Subcutaneous abdominal adipose tissue (tissue), 5 donors: ENCODE data around the gene CYTH3.
"Not testable (repeated sequence)": the region's sequence is repeated elsewhere in the genome, so short reads cannot be mapped to it uniquely, and the experiment has no call there.

ENCODE experiments used
- H3K27ac ChIP-seq: one replicate; pipeline ENCODE4 v1.7.0; 2013; ENCODE audit warnings: low read depth, mild to moderate bottlenecking, inconsistent platforms, low read length, moderate library complexity
- H3K27me3 ChIP-seq, 5 donors: one replicate each; pipeline ENCODE4 v1.7.0; 2013; ENCODE audit warnings: low read length in 5 of 5, inconsistent platforms in 1 of 5; ENCODE audit not compliant: control insufficient read depth in 5 of 5, insufficient read depth in 4 of 5
- H3K36me3 ChIP-seq, 5 donors: one replicate each; pipeline ENCODE4 v1.7.0; 2013; ENCODE audit warnings: low read length in 5 of 5; ENCODE audit not compliant: control insufficient read depth in 5 of 5, insufficient read depth in 5 of 5
- H3K4me1 ChIP-seq, 5 donors: one replicate each; pipeline ENCODE4 v1.7.0; 2013; ENCODE audit warnings: low read length in 5 of 5, mild to moderate bottlenecking in 3 of 5, moderate library complexity in 1 of 5; ENCODE audit not compliant: control insufficient read depth in 5 of 5, insufficient read depth in 5 of 5
- H3K4me3 ChIP-seq, 5 donors: one replicate each; pipeline ENCODE4 v1.7.0; 2013; ENCODE audit warnings: low read length in 5 of 5, low read depth in 1 of 5
- H3K9ac ChIP-seq, 5 donors: one replicate each; pipeline ENCODE4 v1.7.0; 2013; ENCODE audit warnings: low read length in 5 of 5, mild to moderate bottlenecking in 4 of 5, moderate library complexity in 3 of 5
- H3K9me3 ChIP-seq, 5 donors: one replicate each; pipeline ENCODE4 v1.7.0; 2013; ENCODE audit warnings: low read length in 5 of 5; ENCODE audit not compliant: control insufficient read depth in 5 of 5
- donor health status: healthy.
- donor health status: healthy.
- donor health status: healthy.
- donor health status: healthy.
- donor health status: healthy.

CYTH3 gene

GRCh38 chr7:6156734-6157133 is 115.7 kb downstream of the CYTH3 start:
- Histone ChIP-seq H3K9ac (no peak overlapping the region), H3K27ac (no peak overlapping the region), H3K4me1 (peaks cover 0 to 15% (median 9%) of the 10 kb centered on the region in 5 donors), H3K27me3 (no peaks in the 10 kb centered on the region), H3K4me3 (no peak overlapping the region), H3K36me3 (peaks cover 0 to 76% (median 67%) of the 10 kb centered on the region in 5 donors), H3K9me3 (no peaks in the 10 kb centered on the region)

GRCh38 chr7:6155596-6155995 is 116.8 kb downstream of the CYTH3 start:
- H3K4me3 ChIP-seq, result no peak overlapping the region
- H3K27ac ChIP-seq, result no peak overlapping the region
- H3K27me3 ChIP-seq, result no peaks in the 10 kb centered on the region
- H3K4me1 ChIP-seq, result peaks cover 0 to 13% (median 7%) of the 10 kb centered on the region in 5 donors
- H3K9ac ChIP-seq, result no peak overlapping the region
- H3K9me3 ChIP-seq, result no peaks in the 10 kb centered on the region
- H3K36me3 ChIP-seq, result peaks cover 0 to 84% (median 75%) of the 10 kb centered on the region in 5 donors

GRCh38 chr7:6154542-6155404 is 117.7 kb downstream of the CYTH3 start:
- peaks cover 0 to 92% (median 83%) of the 10 kb centered on the region in 5 donors for H3K36me3 ChIP-seq
- no peak overlapping the region for H3K27ac ChIP-seq
- no peak overlapping the region for H3K4me3 ChIP-seq

GRCh38 chr7:6153646-6154541 is 118.5 kb downstream of the CYTH3 start:
- peaks cover 3 to 98% (median 86%) of the 10 kb centered on the region in 5 donors for H3K36me3 ChIP-seq
- no peak overlapping the region for H3K4me3 ChIP-seq
- H3K4me1 ChIP-seq, result no peaks in the 10 kb centered on the region
- H3K27ac ChIP-seq, result no peak overlapping the region
- no peak overlapping the region for H3K9ac ChIP-seq
- H3K9me3 ChIP-seq, result no peaks in the 10 kb centered on the region
- H3K27me3 ChIP-seq, result no peaks in the 10 kb centered on the region

More at GRCh38 chr7:6154542-6155404, 117.7 kb downstream of the CYTH3 start:
- Histone ChIP-seq H3K27me3 (no peaks in the 10 kb centered on the region), H3K4me1 (peaks cover 0 to 6% (median under 1%) of the 10 kb centered on the region in 5 donors), H3K9me3 (no peaks in the 10 kb centered on the region), H3K9ac (no peak overlapping the region)

GRCh38 chr7:6151994-6152735 is 120.3 kb downstream of the CYTH3 start:
- H3K4me1 ChIP-seq, result no peaks in the 10 kb centered on the region
- H3K27ac ChIP-seq, result no peak overlapping the region
- H3K9ac ChIP-seq, result no peak overlapping the region
- peaks cover 3 to 99% (median 87%) of the 10 kb centered on the region in 5 donors for H3K36me3 ChIP-seq
- no peak overlapping the region for H3K4me3 ChIP-seq
- no peaks in the 10 kb centered on the region for H3K9me3 ChIP-seq
- no peaks in the 10 kb centered on the region for H3K27me3 ChIP-seq

- H3K9me3 ChIP-seq, result not testable (repeated sequence)
These were observed 120.9 kb downstream of the CYTH3 start for GRCh38 chr7:6151527-6151926.

GRCh38 chr7:6149996-6150395 is 122.4 kb downstream of the CYTH3 start:
- Histone ChIP-seq H3K27me3 (no peaks in the 10 kb centered on the region), H3K27ac (no peak overlapping the region), H3K4me3 (no peak overlapping the region), H3K9ac (no peak overlapping the region), H3K4me1 (no peaks in the 10 kb centered on the region), H3K9me3 (no peaks in the 10 kb centered on the region), H3K36me3 (peaks cover 6 to 99% (median 89%) of the 10 kb centered on the region in 5 donors)

More at GRCh38 chr7:6151527-6151926, 120.9 kb downstream of the CYTH3 start:
- H3K4me3 ChIP-seq, H3K27me3 ChIP-seq, H3K9ac ChIP-seq, H3K27ac ChIP-seq, H3K4me1 ChIP-seq: not testable (repeated sequence)
- H3K36me3 ChIP-seq, result peaks cover 3 to 99% (median 88%) of the 10 kb centered on the region in 5 donors

GRCh38 chr7:6148724-6149360 is 123.6 kb downstream of the CYTH3 start:
- no peaks in the 10 kb centered on the region for H3K27me3 ChIP-seq
- H3K36me3 ChIP-seq, result peaks cover 10 to 98% (median 87%) of the 10 kb centered on the region in 5 donors
- no peak overlapping the region for H3K27ac ChIP-seq
- H3K4me3 ChIP-seq, result no peak overlapping the region
- H3K4me1 ChIP-seq, result no peaks in the 10 kb centered on the region
- H3K9me3 ChIP-seq, result no peaks in the 10 kb centered on the region
- no peak overlapping the region for H3K9ac ChIP-seq

GRCh38 chr7:6147627-6148026 is 124.8 kb downstream of the CYTH3 start:
- Histone ChIP-seq H3K27me3 (no peaks in the 10 kb centered on the region), H3K27ac (no peak overlapping the region), H3K9me3 (no peaks in the 10 kb centered on the region), H3K4me1 (no peaks in the 10 kb centered on the region), H3K36me3 (peaks cover 10 to 94% (median 87%) of the 10 kb centered on the region in 5 donors), H3K9ac (no peak overlapping the region), H3K4me3 (no peak overlapping the region)
